Psoas muscle (tissue), 8 donors: ENCODE measurements around the gene MYO1B. TPM values are rescaled to one million over a fixed set of nuclear protein-coding genes. Genes with fewer than 3 reads are reported as not detected.

Experiments
- ATAC-seq, 4 donors: fragments of 200-7000 bp; cut with Tn5 transposase; one replicate each; pipeline ENCODE4 v1.9.1; 2020; ENCODE audit warnings: moderate library complexity in 3 of 4, mild to moderate bottlenecking in 2 of 4
- DNase-seq, 2 donors: peaks; one replicate each; pipeline ENCODE4 v3.0.0-alpha.2; 2020
- H3K27ac ChIP-seq: fragments of 200-600 bp; one replicate; pipeline ENCODE4 v1.8.0; 2022
- H3K27me3 ChIP-seq, 3 donors: fragments of 200-600 bp in 1 of 3; one replicate each; pipeline versions ENCODE4 v1.6.1 to v1.8.0; 2013 to 2022; ENCODE audit warnings: low read length in 2 of 3, mild to moderate bottlenecking in 2 of 3, moderate library complexity in 1 of 3; ENCODE audit not compliant: insufficient read depth in 3 of 3
- H3K36me3 ChIP-seq, 2 donors: fragments of 200-600 bp in 1 of 2; one replicate each; pipeline versions ENCODE4 v1.6.1 to v1.8.0; 2013 to 2022; ENCODE audit warnings: low read depth in 1 of 2, mild to moderate bottlenecking in 1 of 2, moderate library complexity in 1 of 2; ENCODE audit not compliant: insufficient read depth in 1 of 2
- H3K4me1 ChIP-seq: fragments of 200-600 bp; one replicate; pipeline ENCODE4 v1.8.0; 2022
- H3K4me3 ChIP-seq: fragments of 200-600 bp; one replicate; pipeline ENCODE4 v1.8.0; 2022; ENCODE audit warnings: mild to moderate bottlenecking
- H3K9me3 ChIP-seq: fragments of 200-600 bp; one replicate; pipeline ENCODE4 v1.8.0; 2022
- CTCF ChIP-seq: fragments of 200-600 bp; IDR thresholded peaks from one replicate; pipeline ENCODE4 v1.8.0; 2022; ENCODE audit warnings: antibody characterized with exemption
- WGBS, 3 donors: extraction: QIAGEN DNeasy Blood & Tissue Kit; methylation state at CpG; one replicate each; pipeline versions ENCODE4 v1.1.6 to v1.1.7; 2013; 5-methylcytosine and 5-hydroxymethylcytosine counted together
- intact Hi-C, 2 donors: fragments of 100-400 bp; cut with DNase I; formaldehyde crosslinking; loops; one replicate each; pipeline versions ENCODE4 v1.11.0 to v1.14.2; 2022
- polyA plus RNA-seq, 3 donors: library from polyadenylated mRNA; stranded (reverse); fragments of 200-250 nt; gene quantifications; one replicate each; pipeline ENCODE4 v1.2.3, GENCODE V29; 2013
- total RNA-seq, 4 donors: library from RNA; stranded (reverse); fragmentation: NEBNext Ultra II Directional in 2 of 4; extraction: Animal tissue kit (Norgen Biotek cat#: 25700) in 2 of 4; gene quantifications; one replicate each; pipeline versions ENCODE4 v1.2.1 to v1.2.4, GENCODE V29; 2021 to 2023
- donor health status: healthy with polysubstance abuse.
- donor health status: DM: no; HTN: no; CAD: no; lungs with moderate emphysema.
- donor health status: Bipolar disorder and iron deficiency.
- donor health status: healthy.
- donor health status: DM: yes; HTN: yes; CAD: no.
- donor health status: DM: no; HTN: no; CAD: no.
- donor health status: DM: no; HTN: no; CAD: no.
- donor health status: DM: yes; HTN: yes; CAD: no.

MYO1B gene
- total and polyA plus RNA-seq, 7 donors, result 4.4 to 14.1 (median 7.9) TPM

GRCh38 chr2:191289049-191289448 is 43.8 kb downstream of the MYO1B start:
- Histone ChIP-seq H3K9me3 (no peaks in the 10 kb centered on the region), H3K27me3 (no peaks in the 10 kb centered on the region), H3K4me1 (no peaks in the 10 kb centered on the region), H3K27ac (no peak overlapping the region), H3K4me3 (no peak overlapping the region), H3K36me3 (no peaks in the 10 kb centered on the region)
- DNase-seq (no peak), ATAC-seq (no peak)
- intact Hi-C loops, result no loop called here
- WGBS, 3 donors, result 65 to 71% (median 68%) methylated on average over 7 of the region's 7 CpGs
- no peak for TF ChIP-seq CTCF

- Histone ChIP-seq H3K4me3 (no peak overlapping the region), H3K36me3 (no peaks in the 10 kb centered on the region), H3K27ac (no peak overlapping the region), H3K9me3 (no peaks in the 10 kb centered on the region), H3K4me1 (no peaks in the 10 kb centered on the region), H3K27me3 (no peaks in the 10 kb centered on the region)
- 53 to 63% (median 61%) methylated on average over 2 of the region's 2 CpGs for WGBS, 3 donors
- DNase-seq (no peak), ATAC-seq (no peak)
- no peak for TF ChIP-seq CTCF
- intact Hi-C loops, result no loop called here
Measured at GRCh38 chr2:191291471-191291870, 46.3 kb downstream of the MYO1B start.

GRCh38 chr2:191292869-191293268 is 47.7 kb downstream of the MYO1B start:
- TF ChIP-seq CTCF, result no peak
- H3K27me3 ChIP-seq, result no peaks in the 10 kb centered on the region
- H3K4me1 ChIP-seq, result no peaks in the 10 kb centered on the region
- ATAC-seq (no peak), DNase-seq (no peak)
- no peak overlapping the region for H3K27ac ChIP-seq
- intact Hi-C loops, result no loop called here
- no peak overlapping the region for H3K4me3 ChIP-seq
- no peaks in the 10 kb centered on the region for H3K36me3 ChIP-seq
- H3K9me3 ChIP-seq, result no peaks in the 10 kb centered on the region

- H3K27me3 ChIP-seq, result no peaks in the 10 kb centered on the region
- no peaks in the 10 kb centered on the region for H3K9me3 ChIP-seq
- H3K4me3 ChIP-seq, result no peak overlapping the region
- H3K36me3 ChIP-seq, result no peaks in the 10 kb centered on the region
- no peak for TF ChIP-seq CTCF
- intact Hi-C loops, result no loop called here
- no peak overlapping the region for H3K27ac ChIP-seq
- DNase-seq (no peak), ATAC-seq (no peak)
- H3K4me1 ChIP-seq, result no peaks in the 10 kb centered on the region
- WGBS, 3 donors, result 29 to 38% (median 33%) methylated on average over 3 of the region's 3 CpGs
Measured at GRCh38 chr2:191295088-191295487, 49.9 kb downstream of the MYO1B start.
